Upper lobe of left lung (tissue), 6 donors: ENCODE measurements around the gene ZFX. TPM values are rescaled to one million over a fixed set of nuclear protein-coding genes. Genes with fewer than 3 reads are reported as not detected.

Experiments used
- ATAC-seq, 2 donors: fragments of 200-7000 bp; cut with Tn5 transposase; one replicate each; pipeline ENCODE4 v1.9.1; 2022; ENCODE audit warnings: mild to moderate bottlenecking in 2 of 2, moderate library complexity in 2 of 2; ENCODE audit not compliant: low FRiP score in 2 of 2
- DNase-seq, 2 donors: peaks; one replicate each; pipeline ENCODE4 v3.0.0-alpha.2; 2019 to 2020
- H3K27ac ChIP-seq, 4 donors: fragments of 200-600 bp; sonication (generic); one replicate each; pipeline ENCODE4 v1.5.1; 2016 to 2019
- H3K27me3 ChIP-seq, 4 donors: fragments of 200-600 bp; sonication (generic); one replicate each; pipeline ENCODE4 v1.5.1; 2017 to 2019
- H3K36me3 ChIP-seq, 4 donors: fragments of 200-600 bp; sonication (generic); one replicate each; pipeline ENCODE4 v1.5.1; 2016 to 2019
- H3K4me1 ChIP-seq, 4 donors: fragments of 200-600 bp; sonication (generic); one replicate each; pipeline ENCODE4 v1.5.1; 2018 to 2019
- H3K4me3 ChIP-seq, 4 donors: fragments of 200-600 bp; sonication (generic); one replicate each; pipeline ENCODE4 v1.5.1; 2017 to 2019; ENCODE audit warnings: mild to moderate bottlenecking in 2 of 4, moderate library complexity in 1 of 4
- H3K9me3 ChIP-seq, 4 donors: fragments of 200-600 bp; sonication (generic); one replicate each; pipeline ENCODE4 v1.5.1; 2018 to 2019
- CTCF ChIP-seq, 6 experiments: fragments of 450-650 bp in 4 of 6; fragments of 200-600 bp in 2 of 6; sonication (generic) in 2 of 6; IDR thresholded peaks; one replicate each; pipeline ENCODE4 v1.5.1; 2016 to 2019; ENCODE audit warnings: antibody characterized with exemption in 6 of 6
- EP300 ChIP-seq, 4 donors: sonication (generic); formaldehyde crosslinking; IDR thresholded peaks; one replicate each; pipeline ENCODE4 v1.5.1; 2017; ENCODE audit warnings: antibody characterized with exemption in 4 of 4, control low read depth in 2 of 4
- POLR2A ChIP-seq, 4 donors: fragments of 450-650 bp; IDR thresholded peaks; one replicate each; pipeline ENCODE4 v1.5.1; 2016 to 2017; ENCODE audit warnings: antibody characterized with exemption in 4 of 4, mild to moderate bottlenecking in 2 of 4
- POLR2AphosphoS5 ChIP-seq, 2 donors: sonication (generic); formaldehyde crosslinking; IDR thresholded peaks; one replicate each; pipeline ENCODE4 v1.5.1; 2017; ENCODE audit warnings: antibody characterized with exemption in 2 of 2
- WGBS, 2 donors: methylation state at CpG; one replicate each; pipeline ENCODE4 v1.1.5; 2017 to 2018; 5-methylcytosine and 5-hydroxymethylcytosine counted together
- total RNA-seq, 6 donors: library from RNA; depleted of rRNA in 4 of 6; stranded (reverse); fragments of >200 nt in 4 of 6; gene quantifications; one replicate each; pipeline versions ENCODE4 v1.1.0 to v1.2.1, GENCODE V29; 2016 to 2021
- donor health status: DM: no; HTN: no; CAD: no; lungs with moderate emphysema.
- donor health status: DM: no; HTN: yes; CAD: no; lungs with severe emphysema.

ZFX gene
- total RNA-seq, 6 donors from 2014 or later = 15.7 to 68.6 (median 31.1) TPM

- 72 to 86% methylated on average over 6 of the region's 6 CpGs for WGBS, 2 donors
- DNase-seq (no peak), ATAC-seq (no peak)
- Histone ChIP-seq H3K9me3 (no peaks in the 10 kb centered on the region), H3K4me1 (peaks cover 0 to 33% (median 5%) of the 10 kb centered on the region in 4 donors), H3K27me3 (no peaks in the 10 kb centered on the region), H3K27ac (no peak overlapping the region), H3K4me3 (no peak overlapping the region), H3K36me3 (peaks cover 0 to 14% (median 2%) of the 10 kb centered on the region in 4 donors)
- TF ChIP-seq EP300 (IDR thresholded peaks at IDR 0.05) = no peak
- TF ChIP-seq POLR2A (IDR thresholded peaks at IDR 0.05) = no peak
- no peak for TF ChIP-seq CTCF (IDR thresholded peaks at IDR 0.05)
- no peak for TF ChIP-seq POLR2AphosphoS5 (IDR thresholded peaks at IDR 0.05)
Observed at GRCh38 chrX:24202465-24203031, 53.0 kb downstream of the ZFX start.

- H3K36me3 ChIP-seq = peaks cover 0 to 21% (median 5%) of the 10 kb centered on the region in 4 donors
- no peaks in the 10 kb centered on the region for H3K9me3 ChIP-seq
- WGBS, 2 donors = 93 to 95% methylated on average over 11 to 13 of the region's 13 CpGs
- TF ChIP-seq POLR2AphosphoS5 (IDR thresholded peaks at IDR 0.05) (no peak), EP300 (IDR thresholded peaks at IDR 0.05) (no peak), CTCF (IDR thresholded peaks at IDR 0.05) (no peak), POLR2A (IDR thresholded peaks at IDR 0.05) (no peak)
- H3K4me3 ChIP-seq = no peak overlapping the region
- H3K4me1 ChIP-seq = peaks cover 0 to 33% (median 5%) of the 10 kb centered on the region in 4 donors
- ATAC-seq (no peak), DNase-seq (no peak)
- no peak overlapping the region for H3K27ac ChIP-seq
- no peaks in the 10 kb centered on the region for H3K27me3 ChIP-seq
Observed at GRCh38 chrX:24203072-24203808, 53.7 kb downstream of the ZFX start.

GRCh38 chrX:24204331-24204730 is 54.8 kb downstream of the ZFX start:
- ATAC-seq = no peak
- 81 to 83% methylated on average over 5 of the region's 5 CpGs for WGBS, 2 donors
- H3K27me3 ChIP-seq = no peaks in the 10 kb centered on the region
- H3K27ac ChIP-seq = no peak overlapping the region
- no peaks in the 10 kb centered on the region for H3K9me3 ChIP-seq
- peaks cover 0 to 32% (median 11%) of the 10 kb centered on the region in 4 donors for H3K36me3 ChIP-seq
- TF ChIP-seq POLR2AphosphoS5 (IDR thresholded peaks at IDR 0.05) (no peak), CTCF (IDR thresholded peaks at IDR 0.05) (no peak), POLR2A (IDR thresholded peaks at IDR 0.05) (no peak), EP300 (IDR thresholded peaks at IDR 0.05) (no peak)
- H3K4me1 ChIP-seq = peaks cover 0 to 33% (median 5%) of the 10 kb centered on the region in 4 donors
- no peak overlapping the region for H3K4me3 ChIP-seq
- no peak for DNase-seq

- no peaks in the 10 kb centered on the region for H3K9me3 ChIP-seq
- DNase-seq = no peak
- no peak overlapping the region for H3K27ac ChIP-seq
- H3K4me3 ChIP-seq = no peak overlapping the region
- no peaks in the 10 kb centered on the region for H3K27me3 ChIP-seq
- no peak for ATAC-seq
- H3K4me1 ChIP-seq = peaks cover 0 to 26% (median 5%) of the 10 kb centered on the region in 4 donors
- WGBS, 2 donors = 72 to 78% methylated on average over 1 of the region's 1 CpG
- TF ChIP-seq CTCF (IDR thresholded peaks at IDR 0.05) = no peak
- peaks cover 0 to 38% (median 14%) of the 10 kb centered on the region in 4 donors for H3K36me3 ChIP-seq
Observed at GRCh38 chrX:24204958-24205357, 55.4 kb downstream of the ZFX start.
